GM23338 (cell line): ENCODE measurements around the gene NRK. TPM values are rescaled to one million over a fixed set of nuclear protein-coding genes. Genes with fewer than 3 reads are reported as not detected.
"Not testable (repeated sequence)": the region's sequence is repeated elsewhere in the genome, so short reads cannot be mapped to it uniquely, and the experiment has no call there.

Source experiments
- ATAC-seq: fragments of 200-7000 bp; cut with Tn5 transposase; 3 replicates; pipeline ENCODE4 v1.9.1; 2020
- DNase-seq: peaks from one replicate; pipeline ENCODE4 v3.0.0-alpha.2; 2015; ENCODE audit warnings: low spot score
- H2AFZ ChIP-seq: fragments of 200-600 bp; sonication (generic); 2 replicates; pipeline ENCODE4 v1.8.0; 2016; ENCODE audit warnings: antibody characterized with exemption, mild to moderate bottlenecking, moderate library complexity
- H3F3A ChIP-seq: fragments of 200-600 bp; sonication (generic); replicated peaks from 2 replicates; pipeline ENCODE4 v1.8.0; 2017; ENCODE audit warnings: antibody characterized with exemption, mixed run types, low read depth
- H3K27ac ChIP-seq: fragments of 200-600 bp; sonication (generic); 2 replicates; pipeline ENCODE4 v1.6.1; 2016; ENCODE audit warnings: low read depth
- H3K27me3 ChIP-seq: fragments of 200-600 bp; sonication (generic); 2 replicates; pipeline ENCODE4 v1.8.0; 2016; ENCODE audit warnings: mild to moderate bottlenecking, mixed run types, moderate library complexity; ENCODE audit not compliant: insufficient read depth
- H3K36me3 ChIP-seq: fragments of 200-600 bp; sonication (generic); 2 replicates; pipeline ENCODE4 v1.8.0; 2016; ENCODE audit warnings: mild to moderate bottlenecking; ENCODE audit not compliant: insufficient read depth
- H3K4me1 ChIP-seq: fragments of 200-600 bp; sonication (generic); 2 replicates; pipeline ENCODE4 v1.8.0; 2016; ENCODE audit warnings: mild to moderate bottlenecking, moderate library complexity; ENCODE audit not compliant: insufficient read depth
- H3K4me2 ChIP-seq: fragments of 200-600 bp; sonication (generic); 2 replicates; pipeline ENCODE4 v1.7.1; 2017; ENCODE audit warnings: mixed run types
- H3K4me3 ChIP-seq: fragments of 200-600 bp; sonication (generic); 2 replicates; pipeline ENCODE4 v1.6.1; 2016; ENCODE audit warnings: mixed run types
- H3K79me2 ChIP-seq: fragments of 200-600 bp; sonication (generic); replicated peaks from 2 replicates; pipeline ENCODE4 v1.8.0; 2017; ENCODE audit warnings: mild to moderate bottlenecking; ENCODE audit not compliant: insufficient read depth
- H3K9me2 ChIP-seq: fragments of 200-600 bp; sonication (generic); 2 replicates; pipeline ENCODE4 v1.8.0; 2017; ENCODE audit not compliant: insufficient read depth
- H4K20me1 ChIP-seq: fragments of 200-600 bp; sonication (generic); replicated peaks from 2 replicates; pipeline ENCODE4 v1.8.0; 2017; ENCODE audit warnings: mild to moderate bottlenecking; ENCODE audit not compliant: insufficient read depth
- H3K27ac Mint-ChIP-seq: 2 replicates; pipeline ENCODE4 v1.8.0; 2020; ENCODE audit warnings: inconsistent platforms, mild to moderate bottlenecking, moderate library complexity, mixed read lengths
- H3K27me3 Mint-ChIP-seq: 3 replicates; pipeline ENCODE4 v1.8.0; 2022; ENCODE audit warnings: low read depth, mild to moderate bottlenecking, moderate library complexity, mixed read lengths, inconsistent platforms; ENCODE audit not compliant: insufficient read depth, poor library complexity
- H3K36me3 Mint-ChIP-seq: 3 replicates; pipeline ENCODE4 v1.8.0; 2021; ENCODE audit warnings: low read depth, mild to moderate bottlenecking, inconsistent platforms, moderate library complexity, mixed read lengths
- H3K4me1 Mint-ChIP-seq: 3 replicates; pipeline ENCODE4 v1.8.0; 2020; ENCODE audit warnings: mild to moderate bottlenecking, inconsistent platforms, mixed read lengths
- H3K4me3 Mint-ChIP-seq: 3 replicates; pipeline ENCODE4 v1.8.0; 2021; ENCODE audit warnings: moderate library complexity, mild to moderate bottlenecking, inconsistent platforms, mixed read lengths
- H3K9me3 Mint-ChIP-seq: 3 replicates; pipeline ENCODE4 v1.8.0; 2020; ENCODE audit warnings: moderate library complexity, mild to moderate bottlenecking, inconsistent platforms, mixed read lengths
- CREB1 ChIP-seq: fragments of 250-450 bp; sonication (Bioruptor Pico); IDR thresholded peaks from 2 replicates; pipeline ENCODE4 v1.5.0; 2020; ENCODE audit warnings: low read depth, mild to moderate bottlenecking, moderate library complexity
- CTCF ChIP-seq, 2 experiments: fragments of 200-600 bp in 1 of 2; sonication (generic) in 1 of 2; conservative IDR thresholded peaks; 2 replicates each; pipeline versions ENCODE4 v1.5.1 to v1.6.1; 2016 to 2017; ENCODE audit warnings: antibody characterized with exemption in 2 of 2, low read depth in 2 of 2, mild to moderate bottlenecking in 2 of 2, moderate library complexity in 1 of 2
- ETS1 ChIP-seq: IDR thresholded peaks from 2 replicates; pipeline ENCODE4 v1.6.1; 2016; ENCODE audit warnings: antibody characterized with exemption
- EZH2 ChIP-seq: fragments of 200-600 bp; sonication (generic); IDR thresholded peaks from one replicate; pipeline ENCODE4 v1.8.0; 2017; ENCODE audit warnings: antibody characterized with exemption, mild to moderate bottlenecking, low read depth; ENCODE audit not compliant: unreplicated experiment
- EZH2phosphoT487 ChIP-seq: fragments of 200-600 bp; sonication (generic); IDR thresholded peaks from one replicate; pipeline ENCODE4 v1.8.1; 2018; ENCODE audit warnings: antibody characterized with exemption; ENCODE audit not compliant: unreplicated experiment
- JUNB ChIP-seq: IDR thresholded peaks from one replicate; pipeline ENCODE4 v1.6.1; 2016; ENCODE audit warnings: antibody characterized with exemption; ENCODE audit not compliant: unreplicated experiment
- NANOG ChIP-seq: IDR thresholded peaks from 2 replicates; pipeline ENCODE4 v1.6.1; 2016; ENCODE audit warnings: antibody characterized with exemption, borderline replicate concordance
- REST ChIP-seq: IDR thresholded peaks from one replicate; pipeline ENCODE4 v1.6.1; 2018; ENCODE audit warnings: antibody characterized with exemption; ENCODE audit not compliant: unreplicated experiment
- STAT1 ChIP-seq: IDR thresholded peaks from one replicate; pipeline ENCODE4 v1.6.1; 2016; ENCODE audit warnings: antibody characterized with exemption; ENCODE audit not compliant: unreplicated experiment
- ZNF114 ChIP-seq: fragments of 250-450 bp; sonication (Bioruptor Pico); IDR thresholded peaks from 2 replicates; pipeline ENCODE4 v1.5.0; 2020; ENCODE audit warnings: mild to moderate bottlenecking, moderate library complexity
- ZNF331 ChIP-seq: fragments of 250-450 bp; sonication (Bioruptor Pico); IDR thresholded peaks from 2 replicates; pipeline ENCODE4 v1.5.0; 2020; ENCODE audit warnings: low read depth, mild to moderate bottlenecking, moderate library complexity
- polyA plus RNA-seq: library from polyadenylated mRNA; unstranded; fragments of >200 nt; fragmentation: Nextera tagmentation; extraction: Ambion mirVana; gene quantifications from 2 replicates; pipeline ENCODE4 v1.2.1, GENCODE V29; 2016
- total RNA-seq: library from RNA; depleted of rRNA; stranded (reverse); fragments of >200 nt; shearing (Covaris generic); gene quantifications from 2 replicates; pipeline ENCODE4 v1.2.3, GENCODE V29; 2014

The NRK gene
- total and polyA plus RNA-seq, 2 experiments from 2014 or later: 6.4 to 16.2 TPM

GRCh38 chrX:105781804-105782203 is 40.5 kb upstream of the NRK start (continued):
- TF ChIP-seq CTCF (conservative IDR thresholded peaks at IDR 0.05; ENCODE audit: low read depth in 2 of 2): no peak
- TF ChIP-seq EZH2: no peak
- TF ChIP-seq REST: no peak
- no peak for TF ChIP-seq ZNF114
- no peak for TF ChIP-seq CREB1
- TF ChIP-seq STAT1: no peak
- TF ChIP-seq ZNF331: no peak
- TF ChIP-seq NANOG: no peak
- TF ChIP-seq ETS1: no peak
- TF ChIP-seq JUNB: no peak
- TF ChIP-seq EZH2phosphoT487: no peak

GRCh38 chrX:105796877-105797276 is 25.5 kb upstream of the NRK start:
- not testable (repeated sequence) for H3K36me3 ChIP-seq, H3K79me2 ChIP-seq, H3K4me1 Mint-ChIP-seq, H3K4me3 Mint-ChIP-seq, H4K20me1 ChIP-seq, H3K27ac Mint-ChIP-seq, H3F3A ChIP-seq, H3K36me3 Mint-ChIP-seq, H3K9me3 Mint-ChIP-seq, H3K27me3 ChIP-seq, H3K4me2 ChIP-seq, ATAC-seq, H3K9me2 ChIP-seq, H2AFZ ChIP-seq, H3K27me3 Mint-ChIP-seq, H3K4me1 ChIP-seq, DNase-seq, H3K27ac ChIP-seq
- peak overlapping the region; percentile 39; the same call in 1 of the 2 replicates for H3K4me3 ChIP-seq
